ENCODE results near the gene SEC23A.
"Not testable (repeated sequence)": the region's sequence is repeated elsewhere in the genome, so short reads cannot be mapped to it uniquely, and the experiment has no call there.

Gene SEC23A

DNA sequence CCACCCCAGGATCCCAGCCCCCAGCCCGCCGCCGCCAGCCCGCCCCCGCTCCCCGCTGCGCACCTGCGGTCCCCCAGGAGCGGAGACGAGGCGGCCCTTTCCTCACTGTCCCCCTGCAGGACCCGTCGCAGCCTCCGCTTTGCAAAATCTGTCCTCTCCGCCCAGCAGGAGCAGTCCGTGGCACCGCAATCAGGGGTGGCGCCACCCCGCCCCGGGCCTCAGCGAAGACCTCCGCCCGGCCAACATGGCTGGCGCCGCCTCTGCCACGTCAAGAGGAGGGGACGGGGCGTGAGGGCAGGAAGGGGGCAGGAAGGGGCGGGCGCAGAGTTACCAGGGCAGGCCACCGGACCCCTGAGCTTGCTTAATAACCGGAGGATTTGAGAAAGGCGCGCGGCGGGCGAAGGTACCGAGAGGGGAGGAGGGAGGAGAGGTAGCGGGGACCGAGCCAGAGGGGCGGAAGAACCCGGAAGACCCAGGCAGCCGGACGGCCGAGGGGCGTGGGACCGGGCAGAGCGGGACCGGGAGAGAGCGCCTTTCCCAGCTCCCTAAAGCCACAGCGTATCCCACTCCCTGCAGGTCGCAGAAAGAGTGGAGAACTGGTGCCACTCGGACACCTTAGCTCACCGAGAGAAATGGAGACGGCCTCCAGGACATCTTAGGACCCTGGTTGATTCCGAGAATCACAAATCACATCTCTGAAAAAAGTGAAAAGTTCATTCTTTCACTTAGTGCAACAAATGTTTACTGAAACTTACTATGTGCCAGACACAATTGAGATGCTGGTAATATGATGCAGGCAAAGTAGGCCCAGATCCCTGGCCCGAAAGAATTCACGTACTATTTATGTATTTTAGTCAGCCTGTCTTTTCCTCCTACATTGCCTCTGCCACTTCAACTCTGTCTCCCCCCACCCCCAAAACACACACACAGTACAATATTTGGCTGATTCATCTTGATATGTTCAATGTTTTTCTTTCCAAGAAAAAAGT is at the start of gene SEC23A:
TSS of gene SEC23A (minus strand) at position 267 of the 989 bp plus-strand sequence. CDS start 7,117 bp downstream, outside the sequence.
- peak; percentile 89 for DNase-seq (ENCODE audit: low spot score)

DNA sequence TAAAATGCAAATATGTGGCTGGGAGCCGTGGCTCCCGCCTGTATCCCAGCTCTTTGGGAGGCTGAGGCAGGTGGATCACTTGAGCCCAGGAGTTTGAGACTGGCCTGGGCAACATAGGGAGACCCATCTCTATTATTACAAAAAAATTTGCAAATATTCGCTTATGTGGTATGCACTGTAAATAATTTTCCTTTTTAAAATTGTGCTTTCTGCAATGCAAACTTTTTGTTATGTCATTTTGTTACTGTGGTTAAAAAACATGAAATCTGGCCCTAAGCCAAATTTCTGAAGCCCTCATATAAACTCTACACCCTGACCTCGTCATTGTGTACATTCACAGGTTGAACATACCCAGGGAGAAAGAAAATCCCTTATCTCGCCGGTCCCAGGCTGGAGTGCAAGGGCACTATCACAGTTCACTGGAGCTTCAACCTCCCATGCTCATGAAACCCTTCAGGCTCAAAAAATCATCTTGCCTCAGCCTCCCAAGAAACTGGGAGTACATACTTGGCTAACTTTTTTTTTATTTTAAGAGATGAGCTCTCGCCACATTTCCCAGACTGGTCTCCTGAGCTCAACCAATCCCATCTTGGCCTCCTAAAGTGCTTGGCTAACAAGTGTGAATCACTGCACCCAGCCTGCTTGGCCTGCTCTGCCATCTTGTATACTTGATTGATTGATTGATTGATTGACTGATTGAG is 42.4 kb upstream of the SEC23A start:
- no peak for DNase-seq (ENCODE audit: low spot score)

DNA sequence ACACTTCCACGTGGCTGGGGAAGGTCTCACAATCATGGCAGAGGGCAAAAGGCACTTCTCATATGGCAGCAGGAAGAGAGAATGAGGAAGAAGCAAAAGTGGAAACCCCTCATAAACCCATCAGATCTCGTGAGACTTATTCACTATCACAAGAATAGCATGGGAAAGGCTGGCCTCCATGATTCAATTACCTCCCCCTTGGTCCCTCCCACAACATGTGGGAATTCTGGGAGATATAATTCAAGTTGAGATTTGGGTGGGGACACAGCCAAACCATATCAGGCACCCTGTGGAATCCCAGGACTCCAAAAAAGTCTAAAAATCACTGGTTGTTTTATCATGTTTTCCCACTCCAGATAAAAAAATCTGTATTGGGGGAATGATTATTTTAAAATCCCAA is 40.2 kb upstream of the SEC23A start:
- DNase-seq (ENCODE audit: low spot score) = not testable (repeated sequence)

DNA sequence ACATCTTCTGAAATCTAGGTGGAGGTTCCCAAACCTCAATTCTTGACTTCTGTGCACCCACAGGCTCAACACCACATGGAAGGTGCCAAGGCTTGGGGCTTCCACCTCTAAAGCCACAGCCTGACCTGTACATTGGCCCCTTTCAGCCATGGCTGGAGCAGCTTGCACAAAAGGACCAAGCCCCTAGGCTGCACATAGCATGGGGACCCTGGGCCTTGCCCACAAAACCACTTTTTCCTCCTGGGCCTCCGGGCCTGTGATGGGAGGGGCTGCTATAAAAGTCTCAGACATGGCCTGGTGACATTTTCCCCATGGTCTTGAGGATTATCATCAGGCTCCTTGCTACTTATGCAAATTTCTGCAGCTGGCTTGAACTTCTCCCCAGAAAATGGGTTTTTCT is 38.6 kb upstream of the SEC23A start:
- DNase-seq (ENCODE audit: low spot score) = not testable (repeated sequence)

GRCh38 chr14:39140170-39140569 is 37.1 kb upstream of the SEC23A start:
- no peak for DNase-seq (ENCODE audit: low spot score)

- no peak for DNase-seq (ENCODE audit: low spot score)
Observed at GRCh38 chr14:39138440-39138839, 35.4 kb upstream of the SEC23A start.

DNA sequence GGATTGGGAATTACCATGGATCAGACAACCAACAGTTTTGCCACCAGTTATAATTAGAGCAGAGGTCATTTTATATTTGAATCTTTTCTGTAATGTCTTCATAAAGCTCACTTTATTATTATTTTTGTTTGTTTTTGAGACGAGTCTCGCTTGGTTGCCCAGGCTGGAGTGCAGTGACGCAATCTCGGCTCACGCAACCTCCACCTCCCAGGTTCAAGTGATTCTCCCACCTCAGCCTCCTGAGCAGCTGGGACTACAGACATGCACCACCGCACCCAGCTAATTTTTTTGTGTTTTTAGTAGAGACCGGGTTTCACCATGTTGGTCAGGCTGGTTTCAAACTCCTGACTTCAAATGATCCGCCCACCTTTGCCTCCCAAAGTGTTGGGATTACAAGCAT is 34.8 kb upstream of the SEC23A start:
- not testable (repeated sequence) for DNase-seq (ENCODE audit: low spot score)

GRCh38 chr14:39122330-39123138 is 19.5 kb upstream of the SEC23A start:
- no peak for DNase-seq (ENCODE audit: low spot score)

- peak; percentile 96 for DNase-seq (ENCODE audit: low spot score)
Observed at GRCh38 chr14:39114073-39114838, 11.2 kb upstream of the SEC23A start, which contains the start of gene GEMIN2. GEMIN2 (plus strand) TSS chr14:39114323; CDS start chr14:39114339, 16 bp downstream.

DNA sequence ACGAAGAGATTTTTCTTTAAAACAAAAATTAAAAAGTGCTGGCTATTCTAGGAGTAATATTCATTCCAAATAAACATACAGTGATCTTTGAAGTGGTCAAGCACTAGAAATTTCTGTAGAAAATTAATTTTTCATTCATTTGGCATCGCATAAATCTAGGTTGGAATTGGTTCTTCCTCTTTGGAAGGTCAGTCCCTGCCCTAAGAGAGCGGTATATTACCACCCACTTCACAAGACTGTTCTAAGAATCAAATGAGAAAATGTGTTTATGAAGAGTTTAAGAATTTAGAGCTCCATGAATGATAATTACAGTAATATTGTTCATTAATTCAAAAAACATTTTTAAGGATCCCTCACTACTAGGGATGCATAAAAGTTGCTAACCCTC is 10.6 kb upstream of the SEC23A start:
- no peak for DNase-seq (ENCODE audit: low spot score)

DNA sequence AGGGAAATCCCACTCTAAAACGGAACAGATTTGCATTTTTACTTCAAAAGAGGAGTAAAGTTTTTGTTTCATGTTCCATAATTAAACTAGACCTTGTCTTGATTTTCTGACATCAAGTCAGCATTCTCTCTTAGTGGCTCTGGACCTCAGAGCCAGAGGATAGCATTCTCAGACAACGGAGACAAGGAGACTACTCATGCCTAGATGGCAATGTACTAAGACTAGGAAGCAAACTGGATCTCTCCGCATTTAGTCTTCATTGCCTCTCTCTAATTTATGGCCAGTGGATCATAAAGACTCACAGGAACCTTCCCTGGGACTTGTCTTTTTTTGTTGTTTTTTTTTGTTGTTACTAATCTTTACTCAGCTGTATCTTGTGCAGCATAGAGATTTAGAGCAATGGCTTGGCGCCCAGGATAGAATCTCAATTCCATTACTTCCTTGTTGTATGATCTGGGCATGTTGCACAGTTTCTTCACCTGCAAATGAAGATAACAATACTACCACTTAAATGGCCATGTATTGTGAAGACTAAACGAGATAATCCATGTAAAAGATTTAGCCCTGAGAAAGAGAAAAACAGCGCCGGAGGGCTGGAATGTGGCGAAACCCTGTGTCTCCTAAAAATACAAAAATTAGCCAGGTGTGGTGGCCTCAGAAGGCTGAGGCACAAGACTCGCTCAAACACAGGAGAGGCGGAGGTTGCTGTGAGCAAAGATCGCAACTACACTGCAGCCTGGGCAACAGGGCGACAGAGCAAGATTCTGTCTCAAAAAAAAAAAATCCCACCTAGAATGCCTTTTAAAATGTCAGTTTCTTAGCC is 7.1 kb upstream of the SEC23A start:
- DNase-seq (ENCODE audit: low spot score) = no peak

GRCh38 chr14:39108791-39109190 is 5.8 kb upstream of the SEC23A start:
- no peak for DNase-seq (ENCODE audit: low spot score)

DNA sequence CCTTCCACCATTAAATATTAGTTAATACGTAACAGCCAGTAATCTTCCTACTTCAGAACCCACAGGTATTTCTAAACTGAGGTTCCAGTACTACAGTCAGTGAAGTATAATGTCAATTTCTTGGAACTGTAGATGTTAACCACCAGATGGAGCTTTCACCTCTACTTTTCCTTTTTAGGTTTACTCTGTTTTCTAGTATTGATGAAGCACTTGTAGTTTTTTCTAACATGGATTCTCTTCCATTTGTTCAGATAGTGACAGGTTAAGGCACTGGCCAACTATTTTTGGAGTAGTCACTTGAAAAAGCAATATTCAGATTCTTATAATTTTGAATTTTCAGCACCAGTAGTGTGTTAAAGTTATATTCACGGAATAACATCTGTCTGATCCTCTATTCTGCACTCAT is 4.6 kb upstream of the SEC23A start:
- DNase-seq (ENCODE audit: low spot score) = peak; percentile 59

GRCh38 chr14:39104078-39104801 is 1.2 kb upstream of the SEC23A start:
- not testable (repeated sequence) for DNase-seq (ENCODE audit: low spot score)

GRCh38 chr14:39102265-39102968 is 618 bp downstream of the SEC23A start:
- DNase-seq (ENCODE audit: low spot score) = no peak

DNA sequence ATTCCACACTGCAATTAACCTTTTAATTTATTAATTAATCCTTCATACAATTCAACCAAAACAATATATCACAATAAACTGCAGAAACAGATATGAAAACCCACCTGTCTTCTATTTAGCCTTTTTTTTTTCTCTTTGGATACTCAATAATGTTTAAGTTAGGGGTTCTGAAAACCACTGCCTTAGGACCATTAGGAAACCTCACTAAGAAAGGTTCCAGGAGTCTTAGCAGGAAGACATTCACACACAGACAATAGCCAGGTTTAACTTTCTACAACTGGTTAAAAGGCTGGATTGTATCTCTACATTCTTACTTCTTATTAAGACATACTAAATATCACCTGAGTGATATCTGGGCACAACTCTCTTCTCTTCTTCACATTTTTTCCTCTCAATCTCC is 3.3 kb downstream of the SEC23A start:
- DNase-seq (ENCODE audit: low spot score) = no peak

DNA sequence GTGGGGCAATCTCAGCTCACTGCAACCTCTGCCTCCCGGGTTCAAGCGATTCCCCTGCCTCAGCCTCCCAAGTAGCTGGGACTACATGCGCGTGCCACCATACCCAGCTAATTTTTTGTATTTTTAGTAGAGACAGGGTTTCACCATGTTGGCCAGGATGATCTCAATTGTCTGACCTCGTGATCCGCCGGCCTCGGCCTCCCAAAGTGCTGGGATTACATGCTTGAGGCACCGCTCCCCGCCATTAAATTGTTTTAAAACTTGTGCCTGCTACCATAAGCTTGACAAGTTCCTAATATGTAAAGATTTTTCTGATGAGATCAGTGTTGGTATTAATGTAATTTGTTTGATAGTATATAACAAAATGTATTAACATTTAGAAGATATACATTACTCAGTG is 3.8 kb downstream of the SEC23A start:
- not testable (repeated sequence) for DNase-seq (ENCODE audit: low spot score)

DNA sequence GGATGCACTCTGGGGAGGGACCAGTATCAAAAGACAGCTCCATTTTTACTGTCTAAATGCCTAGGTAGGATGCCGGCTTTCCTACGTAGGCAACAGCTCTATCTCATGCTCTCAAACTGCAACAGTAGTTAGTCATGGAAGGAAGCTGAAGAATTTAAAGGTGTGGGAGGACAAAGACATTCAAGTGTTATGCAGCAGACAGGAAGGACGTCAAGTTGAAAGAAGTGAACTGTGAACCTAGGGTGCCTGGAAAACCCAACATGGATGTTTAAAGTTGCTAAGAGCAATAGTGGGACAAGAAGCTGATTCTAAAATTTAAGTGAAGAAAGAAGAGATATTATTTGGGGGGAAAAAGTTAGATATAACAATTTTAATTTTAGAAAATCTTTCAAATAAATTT is 5.9 kb downstream of the SEC23A start:
- peak; percentile 48 for DNase-seq (ENCODE audit: low spot score)

GRCh38 chr14:39094515-39094914 is 8.5 kb downstream of the SEC23A start:
- DNase-seq (ENCODE audit: low spot score) = no peak

Measured in activated CD4-positive, alpha-beta T cell treated with anti-CD3 and anti-CD28 coated beads, Interleukin-2, Interleukin-4, amounts not matched to agents 100 ng/mL and 50 ng/mL, durations not matched to agents 16 hours and 8 hours (primary cell).